ENCODE measurements around the gene SUPV3L1. TPM values are rescaled to one million over a fixed set of nuclear protein-coding genes. Genes with fewer than 3 reads are reported as not detected.

SUPV3L1 gene
- total RNA-seq, 1 experiment from 2014 or later = 47.8 TPM

DNA sequence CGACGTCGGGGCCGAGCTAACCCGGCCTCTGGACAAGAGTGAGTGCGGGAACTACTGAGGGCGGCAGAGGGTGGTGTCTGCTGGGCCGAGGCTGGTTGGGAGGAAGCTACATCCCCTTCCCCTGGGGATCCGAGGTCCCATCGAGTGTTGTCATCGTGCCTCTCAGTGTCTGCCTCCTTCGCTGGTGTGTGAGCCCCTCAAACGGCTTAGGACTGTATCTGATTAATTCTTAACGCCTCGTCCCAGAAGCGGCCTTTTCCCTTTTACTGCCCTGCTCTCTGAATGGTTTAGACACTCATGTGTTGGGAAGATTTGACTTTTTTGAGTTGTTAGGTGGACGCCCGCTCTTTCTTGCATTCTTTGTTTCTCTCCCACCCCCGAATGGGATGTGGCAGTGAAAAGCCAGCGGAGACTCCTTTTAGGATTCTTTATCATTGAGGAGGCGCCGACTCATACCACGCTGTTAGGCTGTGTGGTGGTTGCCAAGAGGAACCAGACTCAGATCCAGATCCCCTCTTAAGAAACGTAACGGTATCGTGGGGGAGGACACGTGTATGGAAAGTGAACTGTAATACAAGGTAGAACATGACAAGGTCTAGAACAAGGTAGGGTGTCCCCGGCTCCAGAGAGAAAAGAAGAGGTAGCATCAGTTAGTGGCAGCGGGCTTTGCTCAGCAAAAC, 631 bp downstream of the SUPV3L1 start:
- no peak for DNase-seq
- intact Hi-C loops (cut with micrococcal nuclease; ENCODE audit: unreplicated experiment) = loop anchor here (1.0 kb wide), 1 partner anchor 40 kb away; the partner anchor contains the start of gene HKDC1
- TSS peak; percentile 34 for BruUV-seq (replicated peaks)

GRCh38 chr10:69181433-69181832, 1.4 kb downstream of the SUPV3L1 start:
- intact Hi-C loops (cut with micrococcal nuclease; ENCODE audit: unreplicated experiment) = no loop called here
- no peaks in the 10 kb centered on the region for H3K27me3 Mint-ChIP-seq (ENCODE audit: unreplicated experiment)

More for the DNA sequence above, 631 bp downstream of the SUPV3L1 start:
- Mint-ChIP-seq H3K27me3 (ENCODE audit: unreplicated experiment) (no peaks in the 10 kb centered on the region), H3K27ac (ENCODE audit: unreplicated experiment) (peak overlapping the region; percentile 100), H3K4me3 (ENCODE audit: low read depth, unreplicated experiment) (peak overlapping the region; percentile 99), H3K36me3 (ENCODE audit: insufficient read depth, unreplicated experiment) (peaks cover 25% of the 10 kb centered on the region), H3K9me3 (ENCODE audit: low read depth, unreplicated experiment) (no peaks in the 10 kb centered on the region), H3K4me1 (ENCODE audit: low read depth, unreplicated experiment) (peaks cover 32% of the 10 kb centered on the region)
- CTCF ChIA-PET = interaction anchor here (0.9 to 1.0 kb wide), 2 partner anchors 36 to 62 kb away, joined by 3 to 11 read pairs; no protein-coding TSS in a partner anchor
- TF ChIP-seq, protein P1, sequence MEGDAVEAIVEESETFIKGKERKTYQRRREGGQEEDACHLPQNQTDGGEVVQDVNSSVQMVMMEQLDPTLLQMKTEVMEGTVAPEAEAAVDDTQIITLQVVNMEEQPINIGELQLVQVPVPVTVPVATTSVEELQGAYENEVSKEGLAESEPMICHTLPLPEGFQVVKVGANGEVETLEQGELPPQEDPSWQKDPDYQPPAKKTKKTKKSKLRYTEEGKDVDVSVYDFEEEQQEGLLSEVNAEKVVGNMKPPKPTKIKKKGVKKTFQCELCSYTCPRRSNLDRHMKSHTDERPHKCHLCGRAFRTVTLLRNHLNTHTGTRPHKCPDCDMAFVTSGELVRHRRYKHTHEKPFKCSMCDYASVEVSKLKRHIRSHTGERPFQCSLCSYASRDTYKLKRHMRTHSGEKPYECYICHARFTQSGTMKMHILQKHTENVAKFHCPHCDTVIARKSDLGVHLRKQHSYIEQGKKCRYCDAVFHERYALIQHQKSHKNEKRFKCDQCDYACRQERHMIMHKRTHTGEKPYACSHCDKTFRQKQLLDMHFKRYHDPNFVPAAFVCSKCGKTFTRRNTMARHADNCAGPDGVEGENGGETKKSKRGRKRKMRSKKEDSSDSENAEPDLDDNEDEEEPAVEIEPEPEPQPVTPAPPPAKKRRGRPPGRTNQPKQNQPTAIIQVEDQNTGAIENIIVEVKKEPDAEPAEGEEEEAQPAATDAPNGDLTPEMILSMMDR (IDR thresholded peaks at IDR 0.05; ENCODE audit: unreplicated experiment) = no peak

DNA sequence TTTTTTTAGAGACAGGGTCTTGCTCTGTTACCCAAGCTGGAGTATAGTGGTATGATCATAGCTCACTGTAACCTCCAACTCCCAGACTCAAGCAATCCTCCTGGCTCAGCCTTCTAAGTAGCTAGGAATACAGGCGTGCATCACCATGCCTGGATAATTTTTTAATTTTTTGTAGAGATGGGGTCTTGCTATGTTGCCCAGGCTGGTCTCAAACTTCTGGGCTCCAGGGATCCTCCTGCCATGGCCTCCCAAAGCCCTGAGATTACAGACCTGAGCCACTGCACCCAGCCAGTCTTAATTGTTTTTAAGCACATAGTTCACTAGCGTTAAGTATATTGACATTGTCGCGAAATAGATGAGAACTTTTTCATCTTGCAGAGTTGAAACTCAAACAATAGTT, 2.0 kb downstream of the SUPV3L1 start:
- intact Hi-C loops (cut with micrococcal nuclease; ENCODE audit: unreplicated experiment) = no loop called here
- peaks cover 32% of the 10 kb centered on the region for H3K4me1 Mint-ChIP-seq (ENCODE audit: low read depth, unreplicated experiment)
- H3K9me3 Mint-ChIP-seq (ENCODE audit: low read depth, unreplicated experiment) = no peaks in the 10 kb centered on the region
- CTCF ChIA-PET = interaction anchor here (1.5 kb wide), 1 partner anchor 177 kb away, joined by 4 read pairs; no protein-coding TSS in a partner anchor
- no peaks in the 10 kb centered on the region for H3K27me3 Mint-ChIP-seq (ENCODE audit: unreplicated experiment)
- no peak overlapping the region for H3K27ac Mint-ChIP-seq (ENCODE audit: unreplicated experiment)
- DNase-seq = no peak
- no TSS peak for BruUV-seq (replicated peaks)
- TF ChIP-seq, protein P1 (IDR thresholded peaks at IDR 0.05; ENCODE audit: unreplicated experiment) = no peak
- no peak overlapping the region for H3K4me3 Mint-ChIP-seq (ENCODE audit: low read depth, unreplicated experiment)
- peaks cover 29% of the 10 kb centered on the region for H3K36me3 Mint-ChIP-seq (ENCODE audit: insufficient read depth, unreplicated experiment)

More at GRCh38 chr10:69181433-69181832, 1.4 kb downstream of the SUPV3L1 start:
- Mint-ChIP-seq H3K9me3 (ENCODE audit: low read depth, unreplicated experiment) (no peaks in the 10 kb centered on the region), H3K4me1 (ENCODE audit: low read depth, unreplicated experiment) (peaks cover 32% of the 10 kb centered on the region), H3K27ac (ENCODE audit: unreplicated experiment) (no peak overlapping the region), H3K4me3 (ENCODE audit: low read depth, unreplicated experiment) (peak overlapping the region; percentile 99), H3K36me3 (ENCODE audit: insufficient read depth, unreplicated experiment) (peaks cover 25% of the 10 kb centered on the region)
- TF ChIP-seq, protein P1 (IDR thresholded peaks at IDR 0.05; ENCODE audit: unreplicated experiment) = no peak
- no TSS peak for BruUV-seq (replicated peaks)
- CTCF ChIA-PET = interaction anchor here (1.5 kb wide), 1 partner anchor 177 kb away, joined by 4 read pairs; no protein-coding TSS in a partner anchor
- no peak for DNase-seq

DNA sequence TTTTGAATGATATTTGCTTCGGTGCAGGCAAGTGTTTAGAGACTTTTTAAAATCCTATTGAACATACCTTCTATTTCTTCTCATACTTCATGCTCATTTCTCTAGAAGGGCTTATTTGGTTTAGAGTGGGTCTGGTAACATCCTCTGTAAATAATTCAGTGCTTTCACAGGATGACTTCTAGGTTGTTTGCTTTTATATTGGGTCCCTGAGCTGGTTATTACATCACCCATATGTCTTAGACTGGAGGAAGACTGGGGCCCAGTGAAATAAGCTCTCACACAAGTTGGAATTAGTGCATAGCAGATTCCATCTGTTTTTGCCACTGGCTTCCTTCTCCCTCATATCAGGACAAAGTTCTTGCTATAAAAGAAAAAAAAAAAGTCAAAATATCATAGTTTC, 6.5 kb downstream of the SUPV3L1 start:
- CTCF ChIA-PET = interaction anchor here (0.7 kb wide), 1 partner anchor 36 kb away, joined by 3 read pairs; no protein-coding TSS in a partner anchor
- peaks cover 12% of the 10 kb centered on the region for H3K4me1 Mint-ChIP-seq (ENCODE audit: low read depth, unreplicated experiment)
- no peak overlapping the region for H3K27ac Mint-ChIP-seq (ENCODE audit: unreplicated experiment)
- peaks cover 30% of the 10 kb centered on the region for H3K36me3 Mint-ChIP-seq (ENCODE audit: insufficient read depth, unreplicated experiment)
- H3K27me3 Mint-ChIP-seq (ENCODE audit: unreplicated experiment) = no peaks in the 10 kb centered on the region
- no peak overlapping the region for H3K4me3 Mint-ChIP-seq (ENCODE audit: low read depth, unreplicated experiment)
- no peak for DNase-seq
- no TSS peak for BruUV-seq (replicated peaks)
- TF ChIP-seq, protein P1 (IDR thresholded peaks at IDR 0.05; ENCODE audit: unreplicated experiment) = no peak
- intact Hi-C loops (cut with micrococcal nuclease; ENCODE audit: unreplicated experiment) = no loop called here
- no peaks in the 10 kb centered on the region for H3K9me3 Mint-ChIP-seq (ENCODE audit: low read depth, unreplicated experiment)

Measured in Calu3 (cell line).